Stimulated activated CD4-positive, alpha-beta T cell treated with anti-CD3 and anti-CD28 coated beads, TNF-alpha, amount 100 ng/mL, for 4 hours (primary cell): ENCODE measurements around the gene GCSAM.
A peak's percentile ranks its signal among the peaks of the same experiment; 100 is the strongest.

ENCODE experiments used
- DNase-seq, 3 experiments: peaks; one replicate each; pipeline ENCODE4 v3.0.0-alpha.2; 2020; ENCODE audit warnings: low read depth in 3 of 3

The GCSAM gene

GRCh38 chr3:112129925-112130637 lies 3.0 kb downstream of the GCSAM start:
- no peak for DNase-seq

GRCh38 chr3:112128843-112129727 lies 4.0 kb downstream of the GCSAM start:
- peak in 2 of 3 experiments; percentile 11 to 23 for DNase-seq

GRCh38 chr3:112127522-112128494 lies 5.2 kb downstream of the GCSAM start:
- DNase-seq: no peak

DNA sequence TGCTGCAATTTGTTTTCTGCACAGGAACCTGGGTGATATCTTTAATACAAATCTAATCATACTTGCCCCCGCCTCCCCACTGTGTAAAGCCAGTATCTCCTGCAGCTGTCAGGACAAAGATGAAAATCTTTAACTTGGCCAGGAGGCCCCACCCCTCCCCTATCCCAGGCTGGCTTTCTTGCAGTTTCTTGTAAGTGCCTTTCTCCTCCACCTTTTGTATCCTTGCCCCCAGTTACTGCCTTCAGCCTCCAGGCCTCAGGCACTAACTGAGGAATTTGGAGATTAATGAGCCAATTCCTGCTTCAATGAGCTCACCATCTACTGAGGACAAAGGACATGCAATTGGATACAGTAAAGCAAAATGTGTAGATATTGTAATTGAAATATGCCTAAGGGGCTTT lies 6.5 kb downstream of the GCSAM start:
- no peak for DNase-seq

GRCh38 chr3:112124907-112125607 lies 8.0 kb downstream of the GCSAM start:
- DNase-seq: no peak

DNA sequence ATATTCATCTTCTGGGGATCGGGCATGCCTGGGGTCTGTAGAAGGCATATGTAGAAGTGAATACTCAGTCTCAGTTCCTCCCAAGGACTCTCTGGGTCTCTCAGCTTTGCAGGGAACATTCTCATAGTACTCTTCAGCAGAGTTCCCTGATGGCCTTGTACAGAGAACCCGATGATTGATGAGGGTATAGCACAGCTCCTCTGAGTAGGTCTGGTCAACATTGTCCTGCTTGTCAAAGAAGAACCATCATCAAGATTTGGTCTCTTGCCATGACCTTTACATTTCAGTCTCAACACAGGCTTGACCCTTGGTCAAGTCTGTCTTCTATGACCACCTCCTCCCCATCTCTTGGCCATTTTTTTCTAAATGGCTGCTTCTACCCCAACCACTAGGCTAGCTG lies 9.5 kb downstream of the GCSAM start:
- no peak for DNase-seq

DNA sequence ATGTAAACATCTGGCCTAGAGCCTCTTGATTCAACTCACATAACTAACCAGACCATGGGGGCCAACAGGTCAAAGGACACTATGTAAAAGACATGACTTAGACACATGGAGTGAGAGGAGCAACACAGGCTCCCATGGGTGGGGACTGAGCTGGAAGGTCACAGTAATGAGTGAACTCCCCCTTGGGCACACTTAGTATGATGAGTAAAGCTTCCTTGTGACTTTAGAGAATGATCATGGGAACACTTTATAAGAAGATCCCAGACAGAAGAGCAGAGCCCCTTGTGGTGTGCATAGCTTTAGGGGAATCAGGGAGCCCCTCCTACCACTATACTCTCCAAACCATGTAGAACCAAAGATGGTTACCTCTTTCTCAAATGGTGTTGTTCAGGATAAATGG lies 10.2 kb downstream of the GCSAM start:
- DNase-seq: no peak

DNA sequence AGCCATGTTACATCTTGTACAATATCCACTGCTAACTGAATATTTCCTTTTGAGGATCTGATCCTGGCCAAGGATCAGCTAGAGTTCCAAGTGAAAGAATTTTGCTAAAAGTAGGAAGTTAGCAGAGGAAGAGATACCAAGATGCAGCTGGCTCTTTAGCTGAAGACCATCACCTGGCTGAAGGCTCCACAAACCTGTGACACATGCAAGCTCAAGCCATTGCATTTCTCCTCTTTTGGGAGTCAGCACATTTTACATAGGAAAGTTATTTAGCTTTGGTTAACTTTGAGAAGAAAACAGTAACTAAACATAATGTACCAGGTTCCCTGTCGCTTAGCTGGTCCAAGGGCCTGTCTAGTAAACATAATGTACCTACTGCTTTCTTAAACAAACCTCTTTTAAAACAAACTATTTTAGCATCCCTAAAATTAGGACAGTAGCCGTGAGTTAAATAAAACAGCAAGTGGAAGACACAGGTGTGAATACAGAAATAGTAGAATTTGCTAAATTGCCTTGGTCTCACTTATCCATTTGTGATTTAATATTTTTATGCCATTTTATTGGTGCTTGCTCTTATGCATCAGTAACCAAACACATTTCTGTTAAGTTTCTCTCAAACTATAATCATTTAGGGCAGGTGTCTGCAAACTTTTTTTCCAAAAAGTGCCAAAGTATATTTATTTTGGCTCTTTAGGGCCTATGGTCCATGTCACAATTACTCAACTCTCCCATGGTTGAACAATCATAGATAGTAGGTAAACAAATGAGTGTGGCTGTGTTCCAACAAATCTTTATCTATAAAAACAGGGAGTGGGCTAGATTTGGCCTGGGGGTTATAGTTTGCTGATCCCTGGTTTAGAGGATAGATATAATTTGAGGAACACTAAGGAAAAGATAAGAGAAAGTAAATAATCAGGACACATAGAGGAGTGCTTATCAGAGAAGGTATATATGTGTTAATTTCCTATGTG lies 11.2 kb downstream of the GCSAM start:
- DNase-seq: no peak

- no peak for DNase-seq
These were observed 12.8 kb downstream of the GCSAM start for GRCh38 chr3:112119962-112120836.

- no peak for DNase-seq
These were observed 15.0 kb downstream of the GCSAM start for GRCh38 chr3:112117841-112118571.

- DNase-seq: no peak
These were observed 15.6 kb downstream of the GCSAM start for GRCh38 chr3:112117415-112117814.

- DNase-seq: no peak
These were observed 16.3 kb downstream of the GCSAM start for GRCh38 chr3:112116748-112117186.

DNA sequence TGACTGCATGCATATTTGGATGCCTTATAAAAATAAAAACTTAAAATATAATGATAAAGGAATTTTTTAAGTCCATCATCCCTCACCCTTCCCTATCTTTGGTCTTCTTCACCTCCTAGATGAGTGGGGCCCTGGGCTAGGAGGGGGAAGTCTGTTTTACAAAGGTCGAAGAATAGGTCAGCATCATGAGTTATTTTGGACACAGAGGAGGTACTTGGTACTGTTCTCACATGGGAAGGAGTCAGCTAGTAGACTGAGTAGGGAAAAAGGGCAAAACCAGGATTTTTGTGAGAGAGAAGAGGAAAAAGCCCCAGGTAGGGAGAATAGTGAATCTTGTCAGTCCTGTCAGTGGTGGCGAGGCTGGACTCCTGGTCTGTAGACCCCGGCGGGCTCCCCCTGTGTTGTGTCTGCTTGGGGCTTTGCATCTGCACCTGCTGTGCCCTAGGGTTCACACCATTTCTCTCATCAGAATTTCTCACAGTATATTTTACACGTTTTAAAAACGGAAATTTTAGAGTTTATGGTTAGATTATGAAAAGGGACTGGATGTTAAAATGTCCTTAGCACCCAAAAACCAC lies 17.2 kb downstream of the GCSAM start:
- DNase-seq: no peak

DNA sequence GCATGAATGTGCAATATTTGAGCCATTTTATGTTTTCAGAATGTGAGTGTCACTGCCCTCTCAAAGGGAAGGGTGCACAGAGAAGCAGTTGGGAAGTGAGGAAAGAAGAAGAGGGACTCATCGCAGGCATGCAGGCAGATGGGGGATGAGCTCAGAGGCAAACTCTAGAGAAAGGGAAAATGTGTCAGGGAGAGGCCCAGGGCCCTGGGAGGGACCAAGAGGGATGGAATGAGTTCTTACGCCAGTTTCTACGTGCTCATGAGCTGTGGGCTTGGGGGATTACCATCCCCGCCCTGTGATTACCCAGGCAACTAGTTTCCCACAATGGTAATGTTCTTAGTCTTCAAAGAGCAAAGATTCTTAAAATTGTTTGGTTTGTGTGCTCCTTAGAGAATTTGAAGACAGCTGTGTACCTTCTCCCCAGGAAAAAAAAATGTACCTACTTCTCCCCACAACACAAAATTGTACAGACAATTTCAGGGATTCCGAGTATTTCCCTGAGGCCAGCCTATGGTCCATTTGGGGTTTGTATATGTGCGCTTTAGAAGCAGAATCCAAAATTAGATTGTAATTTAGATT lies 17.8 kb downstream of the GCSAM start:
- no peak for DNase-seq

DNA sequence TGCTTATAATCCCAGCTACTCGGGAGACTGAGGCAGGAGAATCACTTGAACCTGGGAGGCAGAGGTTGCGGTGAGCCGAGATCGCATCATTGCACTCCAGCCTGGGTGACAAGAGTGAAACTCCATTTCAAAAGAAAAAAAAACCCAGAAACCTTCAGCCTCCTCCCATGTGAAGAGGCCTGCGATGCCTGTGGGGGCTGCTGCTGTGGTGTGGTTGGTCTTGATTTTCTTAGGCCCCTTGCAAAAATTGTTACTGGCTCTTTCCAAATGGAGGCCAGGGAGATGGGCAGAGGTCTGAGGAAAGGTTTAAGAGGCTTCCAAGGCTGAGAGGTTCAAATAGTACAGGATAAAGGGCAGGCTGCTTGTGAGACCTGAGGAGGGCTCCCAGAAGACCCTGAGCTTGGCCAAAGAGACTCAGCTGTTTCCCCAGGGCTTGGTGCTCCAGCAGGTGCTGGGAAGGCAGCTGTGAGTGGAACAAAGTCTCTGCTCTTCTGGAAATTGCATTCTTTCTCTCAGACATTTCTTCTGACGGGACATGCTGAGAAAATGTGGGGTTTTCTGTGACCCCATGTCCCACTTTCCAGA lies 18.4 kb downstream of the GCSAM start:
- no peak for DNase-seq

DNA sequence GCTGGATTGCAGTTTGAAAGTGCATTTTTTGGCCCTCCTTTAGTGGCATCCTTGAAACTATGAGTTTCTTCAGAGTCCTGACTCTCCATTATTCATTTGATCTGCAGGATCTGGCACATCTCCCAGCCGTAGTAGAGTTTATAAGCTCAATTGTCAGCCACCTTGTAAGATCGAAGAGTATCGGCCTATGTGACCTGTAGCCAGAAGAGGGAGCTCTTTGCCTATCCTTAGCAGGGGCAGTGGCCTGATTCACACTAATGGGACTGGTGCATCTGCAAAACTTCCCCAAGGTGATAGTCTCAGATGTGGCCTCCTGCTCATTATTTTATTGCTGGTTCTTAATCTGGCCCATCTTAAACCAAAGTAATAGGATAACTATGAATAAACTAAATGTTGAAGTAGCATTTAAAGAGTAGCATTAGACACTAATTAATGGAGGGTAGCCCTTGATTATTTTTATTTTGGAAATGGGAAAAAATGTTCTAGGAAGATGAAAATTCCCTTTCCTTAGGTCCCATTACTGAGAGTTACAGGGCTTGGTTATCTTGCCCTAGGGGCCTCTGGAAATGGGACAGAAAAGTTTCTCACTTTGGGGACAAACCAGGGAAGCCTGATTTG lies 21.2 kb downstream of the GCSAM start:
- DNase-seq: peak in 2 of 3 experiments; percentile 30 to 50

DNA sequence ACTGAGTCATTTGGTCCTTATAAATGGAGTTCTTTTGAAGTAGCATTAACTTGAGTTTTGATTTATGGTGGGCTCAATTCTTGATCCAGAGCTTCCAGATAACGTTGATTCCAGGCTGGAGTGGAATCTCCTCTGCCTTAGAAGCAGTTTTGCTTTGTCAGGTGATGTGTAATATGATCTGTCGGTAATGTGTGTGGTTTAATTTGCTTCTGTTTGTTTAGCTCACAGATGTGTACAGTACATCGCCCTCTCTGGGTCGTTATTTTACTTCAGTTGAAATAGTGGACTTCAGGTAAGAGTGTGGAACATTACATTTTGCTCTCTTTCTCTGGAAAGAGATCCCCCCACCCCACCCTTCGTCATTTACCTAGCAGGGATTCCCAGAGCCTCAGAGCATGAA lies 23.7 kb downstream of the GCSAM start:
- no peak for DNase-seq
